ENCODE measurements around the gene TCOF1. TPM values are rescaled to one million over a fixed set of nuclear protein-coding genes. Genes with fewer than 3 reads are reported as not detected.
A peak's percentile ranks its signal among the peaks of the same experiment; 100 is the strongest.

TCOF1 gene
- total RNA-seq, 2 experiments from 2014 or later: 79.0 to 81.3 TPM

DNA sequence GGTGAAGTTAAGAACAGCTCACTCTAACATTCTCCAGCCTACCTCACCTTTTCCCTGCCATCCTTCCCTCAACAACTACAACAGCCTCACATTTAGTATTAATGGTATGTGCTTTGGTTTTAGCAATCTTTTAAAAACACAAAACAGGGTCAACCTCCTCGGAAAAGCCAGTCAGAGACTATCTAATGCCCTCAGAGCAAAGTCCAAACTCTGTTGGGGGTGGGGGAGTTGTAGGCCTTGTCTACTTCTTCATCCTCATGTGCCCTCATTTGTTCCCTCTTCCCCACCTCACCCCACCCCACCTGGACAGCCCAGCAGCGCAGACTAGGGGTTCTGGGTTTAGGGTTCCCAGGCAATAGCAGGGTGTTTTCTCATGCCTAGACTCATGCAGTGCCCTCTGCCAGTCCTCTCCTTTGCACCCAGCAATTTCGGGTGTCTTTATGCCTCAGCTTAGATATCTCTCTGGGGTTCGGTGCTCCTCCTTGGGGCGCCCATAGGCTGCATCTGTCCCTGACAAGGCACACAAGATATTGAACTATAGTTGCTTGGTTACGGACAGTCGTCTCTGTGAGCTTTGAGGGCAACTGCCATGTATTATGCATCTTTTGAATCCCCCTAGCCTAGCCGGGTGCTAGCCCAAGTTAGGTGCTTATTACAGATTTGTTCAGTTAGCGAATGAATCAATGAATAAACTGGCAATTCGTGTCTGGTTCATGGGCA is 762 bp upstream of the TCOF1 start:
- ChIA-PET POLR2A (interaction anchor here (0.6 to 1.3 kb wide), 2 partner anchors 56 to 209 kb away, joined by 3 to 6 read pairs; partner anchors contain the start of gene CD74), CTCF (interaction anchor here (1.5 kb wide), 1 partner anchor 55 kb away, joined by 4 read pairs; no protein-coding TSS in a partner anchor)
- ATAC-seq: no peak
- H3K4me1 Mint-ChIP-seq (ENCODE audit: low read depth): peaks cover 33% of the 10 kb centered on the region
- H3K27ac Mint-ChIP-seq: peak overlapping the region; percentile 87
- H3K4me3 Mint-ChIP-seq: peak overlapping the region; percentile 87
- peak; percentile 24 for DNase-seq
- H3K9me3 Mint-ChIP-seq (ENCODE audit: insufficient read depth): no peaks in the 10 kb centered on the region
- H3K27me3 Mint-ChIP-seq (ENCODE audit: low read depth): no peaks in the 10 kb centered on the region
- peaks cover 24% of the 10 kb centered on the region for H3K36me3 Mint-ChIP-seq (ENCODE audit: low read depth)

DNA sequence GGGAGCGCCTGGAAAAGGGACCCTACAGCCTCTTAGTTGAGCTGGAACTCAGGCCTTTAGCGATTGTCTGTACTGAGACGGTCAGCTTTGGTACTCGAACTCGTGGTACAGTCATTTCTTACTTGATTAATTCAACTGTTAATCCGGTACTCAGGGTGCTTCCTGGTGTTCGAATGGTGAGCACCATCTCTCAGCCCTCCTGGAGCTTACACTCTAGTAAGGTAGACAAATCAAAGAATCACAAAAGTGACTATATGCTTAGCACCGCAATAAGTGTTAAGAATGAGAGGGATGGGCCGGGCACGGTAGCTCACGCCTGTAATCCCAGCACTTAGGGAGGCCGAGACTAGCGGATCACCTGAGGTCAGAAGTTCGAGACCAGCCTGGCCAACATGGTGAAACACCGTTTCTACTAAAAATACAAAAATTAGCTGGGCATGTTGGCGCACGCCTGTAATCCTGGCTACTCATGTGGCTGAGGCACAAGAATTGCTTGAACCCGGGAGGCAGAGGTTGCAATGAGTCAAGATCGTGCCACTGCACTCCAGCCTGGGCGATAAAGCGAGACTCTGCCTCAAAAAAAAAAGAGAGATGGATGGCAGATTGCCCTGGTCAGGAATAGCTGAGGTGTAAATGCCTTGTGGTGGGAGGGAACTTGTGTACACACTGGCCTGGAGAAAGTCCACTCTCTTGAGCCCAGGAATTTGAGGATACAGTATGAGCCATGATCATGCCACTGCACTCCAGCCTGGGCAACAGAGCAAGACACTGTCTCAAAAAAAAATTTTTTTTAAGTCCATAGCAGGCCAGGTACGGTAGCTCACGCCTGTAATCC is 981 bp downstream of the TCOF1 start:
- no peak for DNase-seq
- Mint-ChIP-seq H3K27me3 (ENCODE audit: low read depth) (no peaks in the 10 kb centered on the region), H3K9me3 (ENCODE audit: insufficient read depth) (no peaks in the 10 kb centered on the region), H3K36me3 (ENCODE audit: low read depth) (peaks cover 34% of the 10 kb centered on the region), H3K4me3 (peak overlapping the region; percentile 87), H3K4me1 (ENCODE audit: low read depth) (peaks cover 40% of the 10 kb centered on the region), H3K27ac (peak overlapping the region; percentile 88)
- no peak for ATAC-seq
- POLR2A ChIA-PET: interaction anchor here (0.6 to 1.1 kb wide), 6 partner anchors 15 to 859 kb away, joined by 3 to 4 read pairs (median 3); partner anchors contain the start of gene RPS14
- CTCF ChIA-PET: interaction anchor here (0.6 to 1.6 kb wide), 5 partner anchors 21 to 1005 kb away, joined by 3 to 5 read pairs (median 4); no protein-coding TSS in a partner anchor

DNA sequence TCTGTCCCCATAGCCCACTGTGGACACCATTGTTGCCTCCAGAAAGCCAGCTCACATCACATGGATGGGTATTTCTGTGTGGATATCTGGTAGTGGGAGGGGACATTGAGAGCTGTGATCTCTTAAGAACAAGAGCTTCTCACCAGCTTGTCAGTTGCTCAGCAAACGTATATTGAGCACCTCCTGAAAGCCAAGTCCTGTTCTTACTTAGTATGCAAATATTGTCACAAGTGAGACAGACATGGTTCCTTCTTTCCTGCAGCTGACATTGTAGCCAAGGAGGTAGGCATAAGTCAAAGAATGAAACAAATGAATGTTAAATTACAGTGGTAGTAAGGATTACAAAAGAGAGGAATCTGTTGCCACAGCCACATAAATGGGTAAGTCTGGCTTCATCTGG is 3.8 kb downstream of the TCOF1 start:
- peaks cover 42% of the 10 kb centered on the region for H3K36me3 Mint-ChIP-seq (ENCODE audit: low read depth)
- ATAC-seq (no peak), DNase-seq (no peak)
- no peak overlapping the region for H3K4me3 Mint-ChIP-seq
- POLR2A ChIA-PET: interaction anchor here (1.9 kb wide), 1 partner anchor 51 kb away, joined by 9 read pairs; the partner anchor contains the start of gene CD74
- CTCF ChIA-PET: interaction anchor here (0.6 to 4.2 kb wide), 2 partner anchors 11 to 27 kb away, joined by 3 to 14 read pairs; no protein-coding TSS in a partner anchor
- H3K9me3 Mint-ChIP-seq (ENCODE audit: insufficient read depth): no peaks in the 10 kb centered on the region
- no peak overlapping the region for H3K27ac Mint-ChIP-seq
- H3K4me1 Mint-ChIP-seq (ENCODE audit: low read depth): peaks cover 40% of the 10 kb centered on the region
- no peaks in the 10 kb centered on the region for H3K27me3 Mint-ChIP-seq (ENCODE audit: low read depth)

DNA sequence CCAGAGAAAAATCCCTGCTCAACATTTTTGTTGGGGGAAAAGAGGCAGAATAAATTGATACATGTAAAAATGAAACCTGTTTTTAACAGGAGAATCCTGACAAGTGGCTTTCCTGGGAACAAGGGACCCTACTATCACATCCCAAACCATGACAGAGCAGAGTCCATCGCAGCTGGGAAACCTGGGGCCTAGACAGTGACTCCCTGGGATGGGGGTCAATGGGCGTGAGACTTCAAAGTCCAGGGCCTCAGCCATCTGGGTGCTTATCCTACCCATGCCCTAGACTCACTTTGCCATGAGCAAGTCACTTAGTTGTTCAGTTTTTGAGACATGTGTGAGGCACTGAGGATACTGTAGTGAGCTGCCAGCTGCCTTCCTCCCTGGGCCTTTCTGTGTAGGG is 5.7 kb downstream of the TCOF1 start:
- Mint-ChIP-seq H3K27me3 (ENCODE audit: low read depth) (no peaks in the 10 kb centered on the region), H3K36me3 (ENCODE audit: low read depth) (peaks cover 47% of the 10 kb centered on the region), H3K27ac (peak overlapping the region; percentile 26), H3K9me3 (ENCODE audit: insufficient read depth) (no peaks in the 10 kb centered on the region), H3K4me3 (no peak overlapping the region), H3K4me1 (ENCODE audit: low read depth) (peaks cover 33% of the 10 kb centered on the region)
- ATAC-seq (no peak), DNase-seq (no peak)
- CTCF ChIA-PET: interaction anchor here (1.1 to 4.2 kb wide), 6 partner anchors 12 to 372 kb away, joined by 3 to 14 read pairs (median 5); partner anchors contain the start of gene RPS14
- POLR2A ChIA-PET: interaction anchor here (1.4 kb wide), 1 partner anchor 12 kb away, joined by 4 read pairs; no protein-coding TSS in a partner anchor

DNA sequence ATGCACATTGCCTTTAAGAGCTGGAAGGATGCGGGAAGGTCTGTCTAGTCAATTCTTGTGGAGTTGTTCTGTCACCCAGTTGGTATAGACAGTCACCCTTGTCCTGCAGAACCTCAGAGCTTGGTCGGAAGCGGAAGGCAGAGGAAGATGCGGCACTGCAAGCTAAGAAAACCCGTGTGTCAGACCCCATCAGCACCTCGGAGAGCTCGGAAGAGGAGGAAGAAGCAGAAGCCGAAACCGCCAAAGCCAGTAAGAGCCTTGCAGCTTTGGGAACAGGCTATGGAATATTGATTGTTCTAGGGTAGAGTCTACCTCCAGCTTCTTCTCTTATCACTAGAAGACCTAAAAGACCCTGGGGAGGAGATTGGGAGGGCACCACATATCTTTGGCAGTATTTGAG is 6.5 kb downstream of the TCOF1 start:
- H3K27ac Mint-ChIP-seq: no peak overlapping the region
- ChIA-PET CTCF (interaction anchor here (0.8 to 1.6 kb wide), 2 partner anchors 16 to 85 kb away, joined by 3 to 5 read pairs; partner anchors contain the start of gene RPS14), POLR2A (no interaction called here)
- DNase-seq (no peak), ATAC-seq (no peak)
- H3K27me3 Mint-ChIP-seq (ENCODE audit: low read depth): no peaks in the 10 kb centered on the region
- H3K9me3 Mint-ChIP-seq (ENCODE audit: insufficient read depth): no peaks in the 10 kb centered on the region
- peaks cover 45% of the 10 kb centered on the region for H3K36me3 Mint-ChIP-seq (ENCODE audit: low read depth)
- no peak overlapping the region for H3K4me3 Mint-ChIP-seq
- H3K4me1 Mint-ChIP-seq (ENCODE audit: low read depth): peaks cover 26% of the 10 kb centered on the region

DNA sequence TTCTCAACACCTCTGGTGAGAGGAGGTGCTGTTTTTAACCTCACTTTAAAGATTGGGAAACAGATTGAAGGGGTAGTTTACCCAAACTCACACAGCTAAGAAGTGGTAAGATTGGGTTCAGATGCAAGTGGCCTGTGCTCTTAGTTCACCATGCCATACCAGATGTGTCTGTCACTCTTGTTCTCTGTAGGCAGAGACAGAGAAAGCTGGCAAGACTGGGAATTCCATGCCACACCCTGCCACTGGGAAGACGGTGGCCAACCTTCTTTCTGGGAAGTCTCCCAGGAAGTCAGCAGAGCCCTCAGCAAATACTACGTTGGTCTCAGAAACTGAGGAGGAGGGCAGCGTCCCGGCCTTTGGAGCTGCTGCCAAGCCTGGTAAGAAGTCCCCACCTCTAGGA is 11.0 kb downstream of the TCOF1 start:
- Mint-ChIP-seq H3K27ac (no peak overlapping the region), H3K36me3 (ENCODE audit: low read depth) (peaks cover 50% of the 10 kb centered on the region), H3K27me3 (ENCODE audit: low read depth) (no peaks in the 10 kb centered on the region), H3K4me1 (ENCODE audit: low read depth) (peaks cover 5% of the 10 kb centered on the region), H3K4me3 (no peak overlapping the region), H3K9me3 (ENCODE audit: insufficient read depth) (no peaks in the 10 kb centered on the region)
- DNase-seq (no peak), ATAC-seq (no peak)
- ChIA-PET CTCF (no interaction called here), POLR2A (interaction anchor here (0.6 kb wide), 1 partner anchor 10 kb away, joined by 3 read pairs; no protein-coding TSS in a partner anchor)

DNA sequence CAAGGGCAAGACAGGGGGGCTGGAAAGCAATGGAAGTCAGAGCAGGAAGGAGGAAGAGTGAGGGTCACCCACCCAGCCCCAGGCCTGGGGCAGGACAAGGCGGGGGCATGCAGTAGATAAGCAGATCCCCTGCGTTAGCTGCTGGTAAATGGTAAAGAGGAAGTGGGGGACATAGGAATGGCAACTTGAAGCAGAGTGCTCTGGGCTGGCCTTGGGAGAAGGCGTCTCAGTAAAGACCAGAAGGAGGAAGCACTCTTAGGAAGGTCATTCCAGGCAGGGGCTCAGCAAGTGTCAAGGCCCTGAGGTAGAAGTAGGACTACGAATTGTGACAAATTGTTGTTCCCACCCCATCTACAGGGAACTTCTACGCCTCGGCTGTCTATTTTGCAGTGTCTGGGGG is 15.1 kb downstream of the TCOF1 start:
- peaks cover 9% of the 10 kb centered on the region for H3K4me1 Mint-ChIP-seq (ENCODE audit: low read depth)
- H3K9me3 Mint-ChIP-seq (ENCODE audit: insufficient read depth): no peaks in the 10 kb centered on the region
- H3K4me3 Mint-ChIP-seq: no peak overlapping the region
- no peaks in the 10 kb centered on the region for H3K27me3 Mint-ChIP-seq (ENCODE audit: low read depth)
- ChIA-PET CTCF (interaction anchor here (1.2 kb wide), 1 partner anchor 25 kb away, joined by 4 read pairs; no protein-coding TSS in a partner anchor), POLR2A (interaction anchor here (0.9 kb wide), 1 partner anchor 15 kb away, joined by 3 read pairs; no protein-coding TSS in a partner anchor)
- ATAC-seq (no peak), DNase-seq (no peak)
- H3K36me3 Mint-ChIP-seq (ENCODE audit: low read depth): peaks cover 59% of the 10 kb centered on the region
- H3K27ac Mint-ChIP-seq: no peak overlapping the region

DNA sequence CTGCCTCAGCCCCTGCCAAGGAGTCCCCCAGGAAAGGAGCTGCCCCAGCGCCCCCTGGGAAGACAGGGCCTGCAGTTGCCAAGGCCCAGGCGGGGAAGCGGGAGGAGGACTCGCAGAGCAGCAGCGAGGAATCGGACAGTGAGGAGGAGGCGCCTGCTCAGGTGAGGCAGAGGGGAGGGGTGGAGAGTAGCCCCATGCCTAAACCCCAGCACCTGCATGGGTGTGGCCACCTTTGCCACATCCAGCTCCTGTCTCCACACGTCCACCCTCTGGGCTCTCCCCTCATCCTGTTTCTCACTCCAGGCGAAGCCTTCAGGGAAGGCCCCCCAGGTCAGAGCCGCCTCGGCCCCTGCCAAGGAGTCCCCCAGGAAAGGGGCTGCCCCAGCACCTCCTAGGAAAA is 17.2 kb downstream of the TCOF1 start:
- Mint-ChIP-seq H3K27ac (peak overlapping the region; percentile 11), H3K4me1 (ENCODE audit: low read depth) (peaks cover 5% of the 10 kb centered on the region), H3K9me3 (ENCODE audit: insufficient read depth) (no peaks in the 10 kb centered on the region), H3K27me3 (ENCODE audit: low read depth) (no peaks in the 10 kb centered on the region), H3K36me3 (ENCODE audit: low read depth) (peaks cover 67% of the 10 kb centered on the region), H3K4me3 (no peak overlapping the region)
- no peak for DNase-seq
- no peak for ATAC-seq
- CTCF ChIA-PET: no interaction called here
- POLR2A ChIA-PET: no interaction called here

DNA sequence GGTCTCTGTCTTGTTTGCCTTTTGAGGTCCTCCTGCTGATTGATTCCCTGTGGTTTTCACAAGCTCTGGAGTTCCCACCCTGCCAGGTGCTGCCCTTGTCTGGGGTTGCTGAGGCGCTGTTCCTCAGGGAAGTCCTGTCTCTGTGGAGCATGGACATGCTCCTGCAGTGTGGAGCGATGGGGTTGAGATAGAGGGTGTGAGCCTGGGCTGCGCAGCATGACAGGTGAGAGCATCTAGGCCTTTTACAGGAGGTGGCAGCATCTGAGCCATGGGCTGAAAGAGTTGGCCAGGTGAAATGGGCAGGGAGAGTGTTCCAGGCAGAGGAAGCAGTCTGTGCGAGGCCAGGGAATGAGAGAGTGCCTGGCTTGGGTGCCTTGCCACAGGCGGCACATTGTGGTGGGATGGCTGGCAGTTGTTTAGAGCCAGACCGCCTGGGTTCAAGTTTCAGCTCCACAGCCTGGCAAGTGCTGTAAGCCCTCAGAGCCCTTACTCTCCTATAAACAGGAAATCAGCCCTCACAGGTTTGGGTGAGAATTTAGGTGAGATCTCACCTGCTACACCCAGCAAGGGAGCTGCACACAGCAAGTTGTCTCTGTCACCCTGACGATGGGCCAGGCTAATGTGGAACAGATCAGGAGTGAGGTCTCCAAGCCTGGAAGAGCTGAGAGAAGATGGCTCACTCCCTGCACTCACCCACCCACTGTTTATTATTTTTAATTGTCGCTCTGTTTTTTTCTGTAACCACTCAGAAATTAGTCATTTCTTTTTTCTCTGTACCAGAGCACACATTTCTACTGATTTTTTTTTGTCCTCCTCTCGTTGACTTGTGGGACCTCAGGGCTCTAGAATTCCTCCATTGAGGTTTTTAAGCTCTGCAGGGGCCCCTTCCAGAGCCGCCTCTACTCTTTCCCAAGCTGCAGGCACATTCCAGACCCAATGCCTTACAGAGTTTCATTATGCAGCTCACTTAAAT is 19.6 kb downstream of the TCOF1 start:
- Mint-ChIP-seq H3K9me3 (ENCODE audit: insufficient read depth) (no peaks in the 10 kb centered on the region), H3K27me3 (ENCODE audit: low read depth) (no peaks in the 10 kb centered on the region), H3K4me3 (no peak overlapping the region), H3K27ac (peak overlapping the region; percentile 26), H3K4me1 (ENCODE audit: low read depth) (peaks cover 4% of the 10 kb centered on the region), H3K36me3 (ENCODE audit: low read depth) (peaks cover 60% of the 10 kb centered on the region)
- DNase-seq (no peak), ATAC-seq (no peak)
- POLR2A ChIA-PET: interaction anchor here (0.6 kb wide), 1 partner anchor 12 kb away, joined by 3 read pairs; no protein-coding TSS in a partner anchor
- CTCF ChIA-PET: interaction anchor here (1.1 kb wide), 1 partner anchor 22 kb away, joined by 3 read pairs; no protein-coding TSS in a partner anchor

DNA sequence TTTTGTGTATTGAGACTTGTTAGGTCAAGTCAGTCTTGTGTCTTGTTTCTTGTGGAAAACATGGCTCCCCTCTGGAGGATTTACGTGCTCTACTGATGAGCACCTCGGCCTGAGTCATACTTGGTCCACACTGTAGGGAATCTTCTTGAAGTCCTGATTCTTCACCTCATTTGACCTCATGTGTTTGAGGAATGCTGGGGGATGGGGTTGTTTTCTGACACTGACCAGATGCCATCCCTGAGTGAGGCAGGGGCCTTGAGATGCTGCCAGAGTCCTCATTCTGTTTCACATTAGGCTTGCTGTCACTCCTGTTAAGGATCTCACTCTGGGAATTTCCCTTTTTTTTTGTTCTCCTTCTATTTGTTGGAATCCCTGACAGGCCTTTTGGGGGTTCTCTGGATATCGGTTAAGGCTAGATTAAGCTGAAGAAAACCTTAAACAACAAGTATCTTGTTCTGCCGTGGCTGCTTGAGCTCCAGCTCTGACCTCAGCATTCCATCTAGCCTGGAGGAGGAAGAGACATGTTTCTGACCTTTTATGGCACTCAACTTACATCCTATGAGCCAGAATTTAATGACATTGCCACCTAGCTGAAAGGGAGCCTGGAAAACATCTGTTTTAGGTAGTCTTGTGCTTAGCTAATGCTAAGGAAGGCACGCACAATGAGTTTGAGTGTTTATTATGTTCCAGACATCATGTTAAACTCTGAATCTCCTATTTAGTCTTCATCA is 20.6 kb downstream of the TCOF1 start:
- POLR2A ChIA-PET: interaction anchor here (0.6 to 1.4 kb wide), 5 partner anchors 9 to 35 kb away, joined by 3 to 4 read pairs (median 3); partner anchors contain the start of gene CD74
- Mint-ChIP-seq H3K27ac (no peak overlapping the region), H3K36me3 (ENCODE audit: low read depth) (peaks cover 55% of the 10 kb centered on the region), H3K27me3 (ENCODE audit: low read depth) (no peaks in the 10 kb centered on the region), H3K4me3 (no peak overlapping the region), H3K9me3 (ENCODE audit: insufficient read depth) (no peaks in the 10 kb centered on the region), H3K4me1 (ENCODE audit: low read depth) (peaks cover 4% of the 10 kb centered on the region)
- ATAC-seq (no peak), DNase-seq (no peak)
- CTCF ChIA-PET: interaction anchor here (1.3 kb wide), 1 partner anchor 20 kb away, joined by 3 read pairs; no protein-coding TSS in a partner anchor
